NT2/D1 (cell line): ENCODE results near the gene CALR3.

Experiments
- SUZ12 ChIP-seq: IDR thresholded peaks from 2 replicates; pipeline ENCODE4 v1.6.1; 2011; ENCODE audit not compliant: insufficient read length, insufficient read depth; ENCODE audit errors: extremely low read depth
- ZNF274 ChIP-seq: IDR thresholded peaks from 2 replicates; pipeline ENCODE4 v1.6.1; 2011; ENCODE audit warnings: mild to moderate bottlenecking, low read depth, low read length

- TF ChIP-seq ZNF274 (no peak), SUZ12 (no peak)
These were observed 8.3 kb upstream of the CALR3 start for GRCh38 chr19:16504271-16504670.
